WTC11 (cell line): ENCODE data around the gene NUP214. TPM values are rescaled to one million over a fixed set of nuclear protein-coding genes. Genes with fewer than 3 reads are reported as not detected.
A peak's percentile ranks its signal among the peaks of the same experiment; 100 is the strongest.

Source experiments
- ATAC-seq: fragments of 200-7000 bp; cut with Tn5 transposase; 2 replicates; pipeline ENCODE4 v1.10.0; 2021; ENCODE audit warnings: mild to moderate bottlenecking, moderate library complexity
- CTCF ChIA-PET: fragments of 300-600 bp; sonication (Branson Sonifier 250); formaldehyde crosslinking; loops from one replicate; lab custom pipeline; 2021; ENCODE audit warnings: antibody characterized with exemption; lab: Charles Lee
- POLR2A ChIA-PET: fragments of 350-600 bp; sonication (Branson Sonifier 250); formaldehyde crosslinking; loops from one replicate; lab custom pipeline; 2021; ENCODE audit warnings: antibody characterized with exemption; lab: Charles Lee
- DNase-seq: peaks from one replicate; pipeline ENCODE4 v3.0.0; 2021; ENCODE audit warnings: low spot score
- H3K27ac Mint-ChIP-seq: 2 replicates; pipeline ENCODE4 v1.8.0; 2021; ENCODE audit warnings: mixed read lengths
- H3K27me3 Mint-ChIP-seq: 2 replicates; pipeline ENCODE4 v1.8.0; 2021; ENCODE audit warnings: low read depth, mild to moderate bottlenecking, moderate library complexity, mixed read lengths
- H3K36me3 Mint-ChIP-seq: 2 replicates; pipeline ENCODE4 v1.8.0; 2021; ENCODE audit warnings: mixed read lengths
- H3K4me1 Mint-ChIP-seq: 2 replicates; pipeline ENCODE4 v1.8.0; 2022; ENCODE audit warnings: mixed read lengths
- H3K4me3 Mint-ChIP-seq: 2 replicates; pipeline ENCODE4 v1.8.0; 2021; ENCODE audit warnings: mild to moderate bottlenecking, moderate library complexity, mixed read lengths
- H3K9me3 Mint-ChIP-seq: 2 replicates; pipeline ENCODE4 v1.8.0; 2021; ENCODE audit warnings: mixed read lengths
- ELF4 ChIP-seq: sonication (generic); formaldehyde crosslinking; IDR thresholded peaks from 2 replicates; pipeline ENCODE4 v1.8.1; 2022; ENCODE audit warnings: low read depth, mild to moderate bottlenecking, moderate library complexity, missing genetic modification reagents
- ESRRA ChIP-seq: sonication (generic); formaldehyde crosslinking; IDR thresholded peaks from 2 replicates; pipeline ENCODE4 v1.8.1; 2022; ENCODE audit warnings: mild to moderate bottlenecking, missing genetic modification reagents, borderline replicate concordance
- HMGA2 ChIP-seq: fragments of 250-450 bp; sonication (Bioruptor Pico); IDR thresholded peaks from 2 replicates; pipeline ENCODE4 v1.4.0; 2021; ENCODE audit warnings: mild to moderate bottlenecking, moderate library complexity
- NFYB ChIP-seq: sonication (generic); formaldehyde crosslinking; conservative IDR thresholded peaks from 2 replicates; pipeline ENCODE4 v1.8.0; 2022; ENCODE audit warnings: low read depth, missing genetic modification reagents
- RORB ChIP-seq: fragments of 250-450 bp; sonication (Bioruptor Pico); IDR thresholded peaks from 2 replicates; pipeline ENCODE4 v1.9.0; 2021; ENCODE audit warnings: mild to moderate bottlenecking
- SMAD3 ChIP-seq: sonication (generic); formaldehyde crosslinking; IDR thresholded peaks from 2 replicates; pipeline ENCODE4 v1.8.0; 2022; ENCODE audit warnings: missing genetic modification reagents, mild to moderate bottlenecking, borderline replicate concordance
- SMAD4 ChIP-seq: sonication (generic); formaldehyde crosslinking; IDR thresholded peaks from 2 replicates; pipeline ENCODE4 v1.8.0; 2022; ENCODE audit warnings: mild to moderate bottlenecking, missing genetic modification reagents
- TEAD4 ChIP-seq: sonication (generic); formaldehyde crosslinking; IDR thresholded peaks from 2 replicates; pipeline ENCODE4 v1.8.0; 2022; ENCODE audit warnings: mild to moderate bottlenecking, missing genetic modification reagents
- ZBTB21 ChIP-seq: sonication (generic); formaldehyde crosslinking; IDR thresholded peaks from 2 replicates; pipeline ENCODE4 v1.8.1; 2023; ENCODE audit warnings: mild to moderate bottlenecking, missing genetic modification reagents, borderline replicate concordance
- ZNF671 ChIP-seq: fragments of 250-450 bp; sonication (Bioruptor Pico); IDR thresholded peaks from 2 replicates; pipeline ENCODE4 v1.8.0; 2021; ENCODE audit warnings: mild to moderate bottlenecking
- total RNA-seq: library from RNA; stranded (reverse); gene quantifications from 3 replicates; pipeline ENCODE4 v1.2.3, GENCODE V29; 2021
- TF ChIP-seq, protein P1 (sequence below): sonication (generic); formaldehyde crosslinking; IDR thresholded peaks from 2 replicates; pipeline ENCODE4 v1.8.1; 2022; ENCODE audit warnings: missing genetic modification reagents, borderline replicate concordance
- TF ChIP-seq, protein P2 (sequence below): sonication (generic); formaldehyde crosslinking; IDR thresholded peaks from 2 replicates; pipeline ENCODE4 v1.8.1; 2023; ENCODE audit warnings: mild to moderate bottlenecking, moderate library complexity, missing genetic modification reagents
- TF ChIP-seq, protein P3 (sequence below): sonication (generic); formaldehyde crosslinking; IDR thresholded peaks from 2 replicates; pipeline ENCODE4 v1.8.0; 2023; ENCODE audit warnings: mild to moderate bottlenecking, missing genetic modification reagents
- TF ChIP-seq, protein P4 (sequence below): sonication (generic); formaldehyde crosslinking; conservative IDR thresholded peaks from 2 replicates; pipeline ENCODE4 v1.8.1; 2023; ENCODE audit warnings: mild to moderate bottlenecking, low read depth, missing genetic modification reagents, moderate library complexity
- TF ChIP-seq, protein P5 (sequence below): sonication (generic); formaldehyde crosslinking; IDR thresholded peaks from 2 replicates; pipeline ENCODE4 v1.8.1; 2023; ENCODE audit warnings: mild to moderate bottlenecking, missing genetic modification reagents
- TF ChIP-seq, protein P6 (sequence below): fragments of 250-450 bp; sonication (Bioruptor Pico); IDR thresholded peaks from 2 replicates; pipeline ENCODE4 v1.9.0; 2021; ENCODE audit warnings: mild to moderate bottlenecking
- TF ChIP-seq, protein P7 (sequence below): sonication (generic); formaldehyde crosslinking; IDR thresholded peaks from 2 replicates; pipeline ENCODE4 v1.8.0; 2022; ENCODE audit warnings: mild to moderate bottlenecking, missing genetic modification reagents

NUP214 gene
- total RNA-seq, 1 experiment from 2014 or later = 41.8 TPM

DNA sequence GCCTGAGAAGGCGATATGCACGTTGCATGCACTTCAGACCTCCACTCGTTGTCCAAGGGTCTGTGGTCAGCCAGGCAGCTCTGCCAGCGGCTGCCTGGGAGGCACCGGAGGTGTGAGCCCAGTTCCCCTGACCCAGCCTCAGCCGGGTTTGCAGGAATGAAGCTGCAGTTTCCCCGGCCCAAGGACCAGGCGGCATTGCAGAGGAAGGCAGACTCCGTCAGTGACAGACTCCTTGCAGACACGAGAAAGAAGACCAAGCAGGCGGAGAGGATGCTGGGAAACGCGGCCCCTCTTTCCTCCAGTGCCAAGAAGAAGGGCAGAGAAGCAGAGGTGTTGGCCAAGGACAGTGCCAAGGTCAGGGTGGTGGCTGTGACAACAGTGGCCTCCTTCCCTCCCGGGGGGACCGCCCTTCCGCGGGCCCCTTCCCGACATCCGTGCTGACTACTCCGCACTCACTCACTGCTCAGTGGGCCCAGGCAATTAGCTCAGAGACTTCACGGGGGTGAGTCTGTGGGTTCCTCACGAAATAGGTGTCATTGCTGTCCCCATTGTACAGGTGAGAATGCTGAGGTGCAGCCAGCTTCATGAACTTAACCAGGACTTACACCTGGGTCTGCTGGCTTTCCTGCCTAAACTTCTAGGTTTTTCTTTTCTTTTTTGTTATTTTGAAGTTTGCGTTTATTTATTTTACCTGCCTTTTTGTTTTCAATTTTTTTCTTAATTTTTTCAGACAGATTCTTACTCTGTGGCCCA, 39.8 kb upstream of the NUP214 start:
- DNase-seq (no peak), ATAC-seq (no peak)
- Mint-ChIP-seq H3K27me3 (no peaks in the 10 kb centered on the region), H3K4me1 (no peaks in the 10 kb centered on the region), H3K36me3 (no peaks in the 10 kb centered on the region; the same call in 1 of the 2 replicates), H3K9me3 (no peaks in the 10 kb centered on the region), H3K4me3 (no peak overlapping the region), H3K27ac (peak overlapping the region; percentile 57; the same call in 1 of the 2 replicates)
- ChIA-PET POLR2A (no interaction called here), CTCF (interaction anchor here (0.6 kb wide), 1 partner anchor 11 kb away, joined by 3 read pairs; the partner anchor contains the start of gene AIF1L)
- TF ChIP-seq, protein P1, sequence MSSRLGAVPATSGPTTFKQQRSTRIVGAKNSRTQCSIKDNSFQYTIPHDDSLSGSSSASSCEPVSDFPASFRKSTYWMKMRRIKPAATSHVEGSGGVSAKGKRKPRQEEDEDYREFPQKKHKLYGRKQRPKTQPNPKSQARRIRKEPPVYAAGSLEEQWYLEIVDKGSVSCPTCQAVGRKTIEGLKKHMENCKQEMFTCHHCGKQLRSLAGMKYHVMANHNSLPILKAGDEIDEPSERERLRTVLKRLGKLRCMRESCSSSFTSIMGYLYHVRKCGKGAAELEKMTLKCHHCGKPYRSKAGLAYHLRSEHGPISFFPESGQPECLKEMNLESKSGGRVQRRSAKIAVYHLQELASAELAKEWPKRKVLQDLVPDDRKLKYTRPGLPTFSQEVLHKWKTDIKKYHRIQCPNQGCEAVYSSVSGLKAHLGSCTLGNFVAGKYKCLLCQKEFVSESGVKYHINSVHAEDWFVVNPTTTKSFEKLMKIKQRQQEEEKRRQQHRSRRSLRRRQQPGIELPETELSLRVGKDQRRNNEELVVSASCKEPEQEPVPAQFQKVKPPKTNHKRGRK = no peak
- TF ChIP-seq, protein P2, sequence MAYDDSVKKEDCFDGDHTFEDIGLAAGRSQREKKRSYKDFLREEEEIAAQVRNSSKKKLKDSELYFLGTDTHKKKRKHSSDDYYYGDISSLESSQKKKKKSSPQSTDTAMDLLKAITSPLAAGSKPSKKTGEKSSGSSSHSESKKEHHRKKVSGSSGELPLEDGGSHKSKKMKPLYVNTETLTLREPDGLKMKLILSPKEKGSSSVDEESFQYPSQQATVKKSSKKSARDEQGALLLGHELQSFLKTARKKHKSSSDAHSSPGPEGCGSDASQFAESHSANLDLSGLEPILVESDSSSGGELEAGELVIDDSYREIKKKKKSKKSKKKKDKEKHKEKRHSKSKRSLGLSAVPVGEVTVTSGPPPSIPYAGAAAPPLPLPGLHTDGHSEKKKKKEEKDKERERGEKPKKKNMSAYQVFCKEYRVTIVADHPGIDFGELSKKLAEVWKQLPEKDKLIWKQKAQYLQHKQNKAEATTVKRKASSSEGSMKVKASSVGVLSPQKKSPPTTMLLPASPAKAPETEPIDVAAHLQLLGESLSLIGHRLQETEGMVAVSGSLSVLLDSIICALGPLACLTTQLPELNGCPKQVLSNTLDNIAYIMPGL = no peak

DNA sequence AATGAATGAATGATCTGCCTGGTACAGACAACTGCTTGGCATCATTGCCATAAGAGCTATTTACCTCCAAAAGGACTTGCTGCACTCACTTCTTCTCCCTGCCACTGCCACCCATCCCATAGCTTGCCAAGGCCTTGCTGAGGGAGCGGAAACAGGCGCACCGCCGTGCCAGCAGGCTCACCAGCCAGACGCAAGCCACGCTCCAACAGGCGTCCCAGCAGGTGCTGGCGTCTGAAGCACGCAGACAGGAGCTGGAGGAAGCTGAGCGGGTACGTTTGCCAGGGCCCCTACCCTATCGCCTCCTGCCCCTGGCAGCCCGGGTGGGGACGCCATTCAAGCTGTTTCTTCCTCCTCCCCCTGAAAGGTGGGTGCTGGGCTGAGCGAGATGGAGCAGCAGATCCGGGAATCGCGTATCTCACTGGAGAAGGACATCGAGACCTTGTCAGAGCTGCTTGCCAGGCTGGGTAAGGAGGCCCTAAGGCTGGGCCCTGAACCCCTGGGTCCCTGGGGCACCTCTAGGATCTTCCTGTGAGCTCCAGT, 38.0 kb upstream of the NUP214 start:
- Mint-ChIP-seq H3K9me3 (no peaks in the 10 kb centered on the region), H3K36me3 (no peaks in the 10 kb centered on the region; the same call in 1 of the 2 replicates), H3K4me3 (no peak overlapping the region), H3K27me3 (no peaks in the 10 kb centered on the region), H3K4me1 (no peaks in the 10 kb centered on the region), H3K27ac (no peak overlapping the region; the same call in 1 of the 2 replicates)
- no peak for DNase-seq
- TF ChIP-seq ZNF671 (CRISPR knock-in tag) (no peak), NFYB (no peak), ESRRA (no peak), HMGA2 (no peak), TEAD4 (no peak), SMAD4 (no peak), ZBTB21 (CRISPR knock-in tag) (no peak), SMAD3 (no peak), ELF4 (CRISPR knock-in tag) (no peak), RORB (no peak)
- TF ChIP-seq, protein P3, sequence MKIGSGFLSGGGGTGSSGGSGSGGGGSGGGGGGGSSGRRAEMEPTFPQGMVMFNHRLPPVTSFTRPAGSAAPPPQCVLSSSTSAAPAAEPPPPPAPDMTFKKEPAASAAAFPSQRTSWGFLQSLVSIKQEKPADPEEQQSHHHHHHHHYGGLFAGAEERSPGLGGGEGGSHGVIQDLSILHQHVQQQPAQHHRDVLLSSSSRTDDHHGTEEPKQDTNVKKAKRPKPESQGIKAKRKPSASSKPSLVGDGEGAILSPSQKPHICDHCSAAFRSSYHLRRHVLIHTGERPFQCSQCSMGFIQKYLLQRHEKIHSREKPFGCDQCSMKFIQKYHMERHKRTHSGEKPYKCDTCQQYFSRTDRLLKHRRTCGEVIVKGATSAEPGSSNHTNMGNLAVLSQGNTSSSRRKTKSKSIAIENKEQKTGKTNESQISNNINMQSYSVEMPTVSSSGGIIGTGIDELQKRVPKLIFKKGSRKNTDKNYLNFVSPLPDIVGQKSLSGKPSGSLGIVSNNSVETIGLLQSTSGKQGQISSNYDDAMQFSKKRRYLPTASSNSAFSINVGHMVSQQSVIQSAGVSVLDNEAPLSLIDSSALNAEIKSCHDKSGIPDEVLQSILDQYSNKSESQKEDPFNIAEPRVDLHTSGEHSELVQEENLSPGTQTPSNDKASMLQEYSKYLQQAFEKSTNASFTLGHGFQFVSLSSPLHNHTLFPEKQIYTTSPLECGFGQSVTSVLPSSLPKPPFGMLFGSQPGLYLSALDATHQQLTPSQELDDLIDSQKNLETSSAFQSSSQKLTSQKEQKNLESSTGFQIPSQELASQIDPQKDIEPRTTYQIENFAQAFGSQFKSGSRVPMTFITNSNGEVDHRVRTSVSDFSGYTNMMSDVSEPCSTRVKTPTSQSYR (CRISPR knock-in tag) = no peak
- TF ChIP-seq, protein P4, sequence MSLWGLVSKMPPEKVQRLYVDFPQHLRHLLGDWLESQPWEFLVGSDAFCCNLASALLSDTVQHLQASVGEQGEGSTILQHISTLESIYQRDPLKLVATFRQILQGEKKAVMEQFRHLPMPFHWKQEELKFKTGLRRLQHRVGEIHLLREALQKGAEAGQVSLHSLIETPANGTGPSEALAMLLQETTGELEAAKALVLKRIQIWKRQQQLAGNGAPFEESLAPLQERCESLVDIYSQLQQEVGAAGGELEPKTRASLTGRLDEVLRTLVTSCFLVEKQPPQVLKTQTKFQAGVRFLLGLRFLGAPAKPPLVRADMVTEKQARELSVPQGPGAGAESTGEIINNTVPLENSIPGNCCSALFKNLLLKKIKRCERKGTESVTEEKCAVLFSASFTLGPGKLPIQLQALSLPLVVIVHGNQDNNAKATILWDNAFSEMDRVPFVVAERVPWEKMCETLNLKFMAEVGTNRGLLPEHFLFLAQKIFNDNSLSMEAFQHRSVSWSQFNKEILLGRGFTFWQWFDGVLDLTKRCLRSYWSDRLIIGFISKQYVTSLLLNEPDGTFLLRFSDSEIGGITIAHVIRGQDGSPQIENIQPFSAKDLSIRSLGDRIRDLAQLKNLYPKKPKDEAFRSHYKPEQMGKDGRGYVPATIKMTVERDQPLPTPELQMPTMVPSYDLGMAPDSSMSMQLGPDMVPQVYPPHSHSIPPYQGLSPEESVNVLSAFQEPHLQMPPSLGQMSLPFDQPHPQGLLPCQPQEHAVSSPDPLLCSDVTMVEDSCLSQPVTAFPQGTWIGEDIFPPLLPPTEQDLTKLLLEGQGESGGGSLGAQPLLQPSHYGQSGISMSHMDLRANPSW = no peak
- TF ChIP-seq, protein P5, sequence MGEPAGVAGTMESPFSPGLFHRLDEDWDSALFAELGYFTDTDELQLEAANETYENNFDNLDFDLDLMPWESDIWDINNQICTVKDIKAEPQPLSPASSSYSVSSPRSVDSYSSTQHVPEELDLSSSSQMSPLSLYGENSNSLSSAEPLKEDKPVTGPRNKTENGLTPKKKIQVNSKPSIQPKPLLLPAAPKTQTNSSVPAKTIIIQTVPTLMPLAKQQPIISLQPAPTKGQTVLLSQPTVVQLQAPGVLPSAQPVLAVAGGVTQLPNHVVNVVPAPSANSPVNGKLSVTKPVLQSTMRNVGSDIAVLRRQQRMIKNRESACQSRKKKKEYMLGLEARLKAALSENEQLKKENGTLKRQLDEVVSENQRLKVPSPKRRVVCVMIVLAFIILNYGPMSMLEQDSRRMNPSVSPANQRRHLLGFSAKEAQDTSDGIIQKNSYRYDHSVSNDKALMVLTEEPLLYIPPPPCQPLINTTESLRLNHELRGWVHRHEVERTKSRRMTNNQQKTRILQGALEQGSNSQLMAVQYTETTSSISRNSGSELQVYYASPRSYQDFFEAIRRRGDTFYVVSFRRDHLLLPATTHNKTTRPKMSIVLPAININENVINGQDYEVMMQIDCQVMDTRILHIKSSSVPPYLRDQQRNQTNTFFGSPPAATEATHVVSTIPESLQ (CRISPR knock-in tag) = no peak
- TF ChIP-seq, protein P6, sequence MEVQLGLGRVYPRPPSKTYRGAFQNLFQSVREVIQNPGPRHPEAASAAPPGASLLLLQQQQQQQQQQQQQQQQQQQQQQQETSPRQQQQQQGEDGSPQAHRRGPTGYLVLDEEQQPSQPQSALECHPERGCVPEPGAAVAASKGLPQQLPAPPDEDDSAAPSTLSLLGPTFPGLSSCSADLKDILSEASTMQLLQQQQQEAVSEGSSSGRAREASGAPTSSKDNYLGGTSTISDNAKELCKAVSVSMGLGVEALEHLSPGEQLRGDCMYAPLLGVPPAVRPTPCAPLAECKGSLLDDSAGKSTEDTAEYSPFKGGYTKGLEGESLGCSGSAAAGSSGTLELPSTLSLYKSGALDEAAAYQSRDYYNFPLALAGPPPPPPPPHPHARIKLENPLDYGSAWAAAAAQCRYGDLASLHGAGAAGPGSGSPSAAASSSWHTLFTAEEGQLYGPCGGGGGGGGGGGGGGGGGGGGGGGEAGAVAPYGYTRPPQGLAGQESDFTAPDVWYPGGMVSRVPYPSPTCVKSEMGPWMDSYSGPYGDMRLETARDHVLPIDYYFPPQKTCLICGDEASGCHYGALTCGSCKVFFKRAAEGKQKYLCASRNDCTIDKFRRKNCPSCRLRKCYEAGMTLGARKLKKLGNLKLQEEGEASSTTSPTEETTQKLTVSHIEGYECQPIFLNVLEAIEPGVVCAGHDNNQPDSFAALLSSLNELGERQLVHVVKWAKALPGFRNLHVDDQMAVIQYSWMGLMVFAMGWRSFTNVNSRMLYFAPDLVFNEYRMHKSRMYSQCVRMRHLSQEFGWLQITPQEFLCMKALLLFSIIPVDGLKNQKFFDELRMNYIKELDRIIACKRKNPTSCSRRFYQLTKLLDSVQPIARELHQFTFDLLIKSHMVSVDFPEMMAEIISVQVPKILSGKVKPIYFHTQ = no peak
- TF ChIP-seq, protein P7, sequence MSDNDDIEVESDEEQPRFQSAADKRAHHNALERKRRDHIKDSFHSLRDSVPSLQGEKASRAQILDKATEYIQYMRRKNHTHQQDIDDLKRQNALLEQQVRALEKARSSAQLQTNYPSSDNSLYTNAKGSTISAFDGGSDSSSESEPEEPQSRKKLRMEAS (CRISPR knock-in tag) = no peak
- ChIA-PET POLR2A (no interaction called here), CTCF (no interaction called here)
- no peak for ATAC-seq
